HEK293 (cell line): Measurements from ENCODE around the gene UBE2J2.
A peak's percentile ranks its signal among the peaks of the same experiment; 100 is the strongest.

Experiments used
- CTCF ChIA-PET: fragments of 350-600 bp; formaldehyde crosslinking; extraction: SDS; loops from one replicate; lab custom pipeline; 2021; ENCODE audit warnings: antibody characterized with exemption; lab: Yijun Ruan, JAX
- POLR2A ChIA-PET: fragments of 300-600 bp; formaldehyde crosslinking; extraction: SDS; loops from one replicate; lab custom pipeline; 2020; ENCODE audit warnings: antibody characterized with exemption, inconsistent platforms; lab: Yijun Ruan, JAX
- H3K27ac ChIP-seq: fragments of 200-500 bp; sonication (Bioruptor generic); 2 replicates; pipeline ENCODE4 v1.5.1; 2014; ENCODE audit warnings: low read depth, low read length, control low read depth, inconsistent platforms; ENCODE audit errors: extremely low read depth
- H3K36me3 ChIP-seq, 2 experiments: fragments of 200-500 bp in 1 of 2; sonication (Bioruptor generic) in 1 of 2; 1 replicate in 1 of 2; 2 replicates in 1 of 2; pipeline ENCODE4 v1.5.1; 2014 to 2017; ENCODE audit warnings: inconsistent platforms in 2 of 2, low read length in 2 of 2; ENCODE audit not compliant: control insufficient read depth in 2 of 2, insufficient read depth in 1 of 2
- H3K4me1 ChIP-seq: fragments of 200-500 bp; sonication (Bioruptor generic); 2 replicates; pipeline ENCODE4 v1.5.1; 2014; ENCODE audit warnings: mild to moderate bottlenecking, low read length, inconsistent platforms; ENCODE audit not compliant: control insufficient read depth, insufficient read depth
- H3K4me3 ChIP-seq: 2 replicates; pipeline ENCODE4 v1.5.1; 2011; ENCODE audit warnings: low read depth, mild to moderate bottlenecking, control low read depth, low read length, moderate library complexity
- H3K9me3 ChIP-seq: fragments of 200-500 bp; sonication (Bioruptor generic); 2 replicates; pipeline ENCODE4 v1.5.1; 2014; ENCODE audit warnings: low read depth, low read length, inconsistent platforms; ENCODE audit not compliant: control insufficient read depth, insufficient read depth
- BCL11B ChIP-seq: fragments of 450-650 bp; formaldehyde crosslinking; IDR thresholded peaks from 2 replicates; pipeline ENCODE4 v1.5.1; 2016; ENCODE audit warnings: low read depth, missing biosample characterization, missing genetic modification characterization
- GLIS2 ChIP-seq: fragments of 450-650 bp; formaldehyde crosslinking; IDR thresholded peaks from 2 replicates; pipeline ENCODE4 v1.5.1; 2016; ENCODE audit warnings: missing biosample characterization, missing genetic modification characterization
- IKZF3 ChIP-seq: fragments of 450-650 bp; IDR thresholded peaks from 2 replicates; pipeline ENCODE4 v1.5.0; 2018; ENCODE audit warnings: missing biosample characterization, mild to moderate bottlenecking, missing genetic modification characterization, moderate library complexity
- KLF1 ChIP-seq: fragments of 450-650 bp; formaldehyde crosslinking; IDR thresholded peaks from 2 replicates; pipeline ENCODE4 v1.5.1; 2016; ENCODE audit warnings: missing biosample characterization, missing genetic modification characterization
- OVOL3 ChIP-seq: fragments of 450-650 bp; formaldehyde crosslinking; IDR thresholded peaks from 2 replicates; pipeline ENCODE4 v1.5.1; 2016; ENCODE audit warnings: missing biosample characterization, missing genetic modification characterization
- SALL2 ChIP-seq: fragments of 450-650 bp; formaldehyde crosslinking; IDR thresholded peaks from 2 replicates; pipeline ENCODE4 v1.5.0; 2017; ENCODE audit warnings: missing biosample characterization, mild to moderate bottlenecking, missing genetic modification characterization, borderline replicate concordance
- SCRT2 ChIP-seq: fragments of 450-650 bp; formaldehyde crosslinking; IDR thresholded peaks from 2 replicates; pipeline ENCODE4 v1.5.1; 2016; ENCODE audit warnings: missing biosample characterization, missing genetic modification characterization
- ZBTB1 ChIP-seq: fragments of 450-650 bp; formaldehyde crosslinking; IDR thresholded peaks from 2 replicates; pipeline ENCODE4 v1.5.1; 2016; ENCODE audit warnings: missing biosample characterization, missing genetic modification characterization
- ZBTB10 ChIP-seq: fragments of 450-650 bp; formaldehyde crosslinking; IDR thresholded peaks from 2 replicates; pipeline ENCODE4 v1.5.1; 2016; ENCODE audit warnings: missing biosample characterization, missing genetic modification characterization
- ZBTB20 ChIP-seq: fragments of 450-650 bp; formaldehyde crosslinking; IDR thresholded peaks from 2 replicates; pipeline ENCODE4 v1.5.1; 2016; ENCODE audit warnings: missing biosample characterization, missing genetic modification characterization
- ZBTB48 ChIP-seq: fragments of 450-650 bp; formaldehyde crosslinking; IDR thresholded peaks from 2 replicates; pipeline ENCODE4 v1.5.1; 2016; ENCODE audit warnings: missing biosample characterization, missing genetic modification characterization
- ZFP37 ChIP-seq: fragments of 450-650 bp; formaldehyde crosslinking; IDR thresholded peaks from 2 replicates; pipeline ENCODE4 v1.5.1; 2016; ENCODE audit warnings: missing biosample characterization, missing genetic modification characterization
- ZFP69B ChIP-seq: fragments of 450-650 bp; formaldehyde crosslinking; IDR thresholded peaks from 2 replicates; pipeline ENCODE4 v1.5.1; 2016; ENCODE audit warnings: missing biosample characterization, missing genetic modification characterization
- ZNF146 ChIP-seq: fragments of 450-650 bp; formaldehyde crosslinking; IDR thresholded peaks from 2 replicates; pipeline ENCODE4 v1.5.1; 2016; ENCODE audit warnings: missing biosample characterization, missing genetic modification characterization
- ZNF16 ChIP-seq: fragments of 450-650 bp; formaldehyde crosslinking; IDR thresholded peaks from 2 replicates; pipeline ENCODE4 v1.5.1; 2016; ENCODE audit warnings: low read depth, missing biosample characterization, missing genetic modification characterization
- ZNF169 ChIP-seq: fragments of 450-650 bp; formaldehyde crosslinking; IDR thresholded peaks from 2 replicates; pipeline ENCODE4 v1.5.1; 2016; ENCODE audit warnings: missing biosample characterization, missing genetic modification characterization
- ZNF354C ChIP-seq: fragments of 450-650 bp; formaldehyde crosslinking; IDR thresholded peaks from 2 replicates; pipeline ENCODE4 v1.5.1; 2016; ENCODE audit warnings: missing biosample characterization, missing genetic modification characterization, low read depth, borderline replicate concordance
- ZNF366 ChIP-seq: fragments of 450-650 bp; formaldehyde crosslinking; conservative IDR thresholded peaks from 2 replicates; pipeline ENCODE4 v1.5.1; 2016; ENCODE audit warnings: missing biosample characterization, missing genetic modification characterization
- ZNF394 ChIP-seq: fragments of 450-650 bp; formaldehyde crosslinking; IDR thresholded peaks from 2 replicates; pipeline ENCODE4 v1.5.1; 2016; ENCODE audit warnings: missing biosample characterization, missing genetic modification characterization, mild to moderate bottlenecking, moderate library complexity, borderline replicate concordance
- ZNF48 ChIP-seq: fragments of 450-650 bp; formaldehyde crosslinking; IDR thresholded peaks from 2 replicates; pipeline ENCODE4 v1.5.1; 2016; ENCODE audit warnings: missing biosample characterization, missing genetic modification characterization
- ZNF518A ChIP-seq: fragments of 450-650 bp; formaldehyde crosslinking; conservative IDR thresholded peaks from 2 replicates; pipeline ENCODE4 v1.5.1; 2016; ENCODE audit warnings: low read depth, missing biosample characterization, missing genetic modification characterization
- ZNF521 ChIP-seq: fragments of 450-650 bp; formaldehyde crosslinking; IDR thresholded peaks from 2 replicates; pipeline ENCODE4 v1.5.1; 2017; ENCODE audit warnings: missing biosample characterization, mild to moderate bottlenecking, missing genetic modification characterization
- ZNF629 ChIP-seq: fragments of 450-650 bp; formaldehyde crosslinking; IDR thresholded peaks from 2 replicates; pipeline ENCODE4 v1.5.1; 2017; ENCODE audit warnings: missing biosample characterization, missing genetic modification characterization
- ZNF76 ChIP-seq: fragments of 450-650 bp; formaldehyde crosslinking; IDR thresholded peaks from 2 replicates; pipeline ENCODE4; 2016; ENCODE audit warnings: low read depth, missing biosample characterization, missing genetic modification characterization, borderline replicate concordance
- ZNF792 ChIP-seq: fragments of 450-650 bp; formaldehyde crosslinking; IDR thresholded peaks from 2 replicates; pipeline ENCODE4 v1.5.1; 2016; ENCODE audit warnings: missing biosample characterization, missing genetic modification characterization
- TF ChIP-seq, protein P1 (sequence below): fragments of 450-650 bp; formaldehyde crosslinking; IDR thresholded peaks from 2 replicates; pipeline ENCODE4 v1.5.1; 2016; ENCODE audit warnings: missing biosample characterization, missing genetic modification characterization, borderline replicate concordance

Gene UBE2J2

DNA sequence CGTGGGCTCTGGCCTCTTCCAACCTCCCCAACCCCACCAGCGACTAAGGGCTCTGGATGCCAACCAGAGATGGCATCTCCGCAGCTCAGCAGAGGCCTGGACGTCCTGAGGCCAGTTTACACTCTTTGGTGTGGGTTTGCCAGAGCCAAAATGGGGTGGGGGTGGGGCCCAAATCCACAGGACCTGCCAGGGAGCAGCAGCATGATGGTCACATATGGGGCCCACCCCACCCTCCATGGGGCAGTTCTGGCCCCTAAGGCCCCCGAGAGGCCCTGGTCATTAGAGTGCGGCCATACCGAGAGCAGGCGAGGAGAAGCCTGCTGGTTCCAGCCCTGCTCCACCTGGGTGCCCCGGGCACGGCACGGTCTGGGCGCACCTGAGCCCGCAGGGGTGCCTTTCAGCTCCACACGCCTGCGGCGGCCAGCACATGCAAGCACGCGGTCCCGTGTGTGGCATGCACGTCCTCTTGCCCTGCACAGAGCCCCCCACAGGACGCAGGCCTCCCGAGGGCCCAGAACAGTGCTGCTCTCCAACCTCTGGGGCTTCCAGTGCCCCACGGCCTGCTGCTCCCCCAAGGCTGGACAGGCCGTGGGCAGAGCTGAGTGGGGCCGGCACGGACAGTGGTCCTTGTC, 31.9 kb downstream of the UBE2J2 start:
- POLR2A ChIA-PET, result no interaction called here
- H3K4me1 ChIP-seq, result no peaks in the 10 kb centered on the region
- no peaks in the 10 kb centered on the region for H3K36me3 ChIP-seq
- TF ChIP-seq BCL11B (tag by site-specific recombination), result 0 out of 2 replicates have a peak, but pooled peaks have one; percentile 57
- peak; percentile 22; the same call in 1 of the 2 replicates for TF ChIP-seq GLIS2 (tag by site-specific recombination)
- no peak for TF ChIP-seq ZNF76 (tag by site-specific recombination)
- TF ChIP-seq ZFP69B, result peak; percentile 67; the same call in 1 of the 2 replicates
- TF ChIP-seq ZNF366, result no peak
- TF ChIP-seq ZFP37 (tag by site-specific recombination), result no peak
- TF ChIP-seq, all 188 proteins: peak for 3
- no peak overlapping the region for H3K4me3 ChIP-seq
- CTCF ChIA-PET, result no interaction called here
- no peak overlapping the region for H3K27ac ChIP-seq
- no peaks in the 10 kb centered on the region for H3K9me3 ChIP-seq

GRCh38 chr1:1240822-1241587, 32.6 kb downstream of the UBE2J2 start:
- no peak overlapping the region for H3K27ac ChIP-seq
- ChIA-PET CTCF (no interaction called here), POLR2A (no interaction called here)
- no peak overlapping the region for H3K4me3 ChIP-seq
- H3K4me1 ChIP-seq, result no peaks in the 10 kb centered on the region
- H3K36me3 ChIP-seq, result no peaks in the 10 kb centered on the region
- no peaks in the 10 kb centered on the region for H3K9me3 ChIP-seq
- no peak for TF ChIP-seq ZNF629 (tag by site-specific recombination)
- TF ChIP-seq ZNF394 (tag by site-specific recombination), result no peak
- TF ChIP-seq KLF1 (tag by site-specific recombination), result no peak
- TF ChIP-seq IKZF3, result no peak
- TF ChIP-seq ZNF354C, result no peak
- no peak for TF ChIP-seq ZNF48 (tag by site-specific recombination)
- TF ChIP-seq OVOL3 (tag by site-specific recombination), result no peak
- no peak for TF ChIP-seq ZBTB20 (tag by site-specific recombination)
- no peak for TF ChIP-seq ZNF792 (tag by site-specific recombination)
- no peak for TF ChIP-seq ZNF518A (tag by site-specific recombination)
- no peak for TF ChIP-seq ZNF146 (tag by site-specific recombination)
- no peak for TF ChIP-seq SCRT2 (tag by site-specific recombination)
- TF ChIP-seq ZNF16 (tag by site-specific recombination), result no peak
- TF ChIP-seq ZBTB48, result no peak; the same call in 1 of the 2 replicates
- no peak for TF ChIP-seq SALL2
- TF ChIP-seq, protein P1, sequence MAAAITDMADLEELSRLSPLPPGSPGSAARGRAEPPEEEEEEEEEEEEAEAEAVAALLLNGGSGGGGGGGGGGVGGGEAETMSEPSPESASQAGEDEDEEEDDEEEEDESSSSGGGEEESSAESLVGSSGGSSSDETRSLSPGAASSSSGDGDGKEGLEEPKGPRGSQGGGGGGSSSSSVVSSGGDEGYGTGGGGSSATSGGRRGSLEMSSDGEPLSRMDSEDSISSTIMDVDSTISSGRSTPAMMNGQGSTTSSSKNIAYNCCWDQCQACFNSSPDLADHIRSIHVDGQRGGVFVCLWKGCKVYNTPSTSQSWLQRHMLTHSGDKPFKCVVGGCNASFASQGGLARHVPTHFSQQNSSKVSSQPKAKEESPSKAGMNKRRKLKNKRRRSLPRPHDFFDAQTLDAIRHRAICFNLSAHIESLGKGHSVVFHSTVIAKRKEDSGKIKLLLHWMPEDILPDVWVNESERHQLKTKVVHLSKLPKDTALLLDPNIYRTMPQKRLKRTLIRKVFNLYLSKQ, result no peak
- TF ChIP-seq ZBTB1 (tag by site-specific recombination), result no peak
- no peak for TF ChIP-seq ZBTB10 (tag by site-specific recombination)
- TF ChIP-seq ZNF521 (tag by site-specific recombination), result no peak
- TF ChIP-seq ZNF169 (tag by site-specific recombination), result no peak
